GM21526 (cell line): ENCODE data around the gene KCNG4.
A peak's percentile ranks its signal among the peaks of the same experiment; 100 is the strongest.

Experiments
- ATAC-seq: cut with Tn5 transposase; IDR thresholded peaks from one replicate; pipeline ENCODE4 v1.9.1; 2021; ENCODE audit warnings: moderate library complexity; ENCODE audit not compliant: unreplicated experiment, low FRiP score

KCNG4 gene

DNA sequence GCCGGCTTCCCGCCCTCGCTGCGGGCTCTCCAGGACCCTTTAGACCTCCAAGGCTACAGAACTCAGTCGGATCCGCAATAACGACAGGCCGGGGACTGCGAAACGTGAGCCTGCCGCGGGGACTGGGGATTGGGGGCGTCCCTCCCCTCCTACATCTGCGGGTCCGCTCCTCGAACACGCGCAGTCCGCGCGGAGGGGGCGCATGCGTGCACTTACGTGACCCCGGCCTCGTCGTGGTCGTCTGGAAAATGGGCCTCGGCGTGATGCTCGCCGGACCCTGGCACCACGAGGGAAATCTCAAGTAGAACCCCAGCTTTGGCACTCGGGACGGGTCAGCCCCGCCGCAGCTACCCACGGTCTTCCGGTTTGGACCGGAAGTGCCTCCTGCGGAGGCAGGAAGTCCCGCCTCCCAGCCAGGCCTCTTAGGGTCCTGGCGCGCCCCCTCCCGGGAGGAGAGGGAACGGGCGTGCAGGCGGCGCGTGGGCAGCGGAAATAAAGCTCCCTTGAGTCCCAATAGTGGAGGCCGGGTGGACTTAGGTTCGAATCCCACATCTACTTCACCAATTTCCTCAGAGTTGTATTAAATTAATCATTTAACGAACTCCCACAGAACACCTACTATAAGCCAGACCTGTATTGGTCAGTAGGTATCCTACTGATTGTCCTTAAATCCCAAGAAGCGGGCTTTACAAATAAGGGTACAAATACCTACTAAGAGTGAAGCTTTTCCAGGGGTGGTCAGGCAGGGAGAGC, 53.0 kb downstream of the KCNG4 start, which contains the start of gene TAF1C:
TAF1C (minus strand) TSS at position 373 of the 753 bp plus-strand sequence. CDS start 2,069 bp downstream, outside the sequence.
- peak; percentile 85 for ATAC-seq

DNA sequence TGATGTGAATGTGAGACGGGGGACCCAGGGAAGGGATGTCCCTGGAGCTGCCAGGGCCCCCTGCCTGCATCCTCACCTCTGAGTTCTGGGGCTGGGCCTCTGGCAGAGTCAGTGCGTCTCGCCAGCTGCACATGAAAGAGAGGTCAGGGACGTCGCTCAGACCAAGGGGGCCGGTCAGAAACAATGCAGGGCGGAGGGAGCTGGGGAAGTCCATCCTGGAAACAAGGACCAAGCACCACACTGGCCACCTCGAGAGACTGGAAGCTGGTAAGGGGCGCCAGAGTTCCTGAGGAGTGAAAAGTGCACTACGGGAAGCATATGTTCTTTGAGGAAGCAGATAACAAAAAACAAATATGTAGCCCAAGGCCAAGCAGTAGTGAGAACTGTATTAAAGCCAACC, 55.0 kb downstream of the KCNG4 start:
- no peak for ATAC-seq

DNA sequence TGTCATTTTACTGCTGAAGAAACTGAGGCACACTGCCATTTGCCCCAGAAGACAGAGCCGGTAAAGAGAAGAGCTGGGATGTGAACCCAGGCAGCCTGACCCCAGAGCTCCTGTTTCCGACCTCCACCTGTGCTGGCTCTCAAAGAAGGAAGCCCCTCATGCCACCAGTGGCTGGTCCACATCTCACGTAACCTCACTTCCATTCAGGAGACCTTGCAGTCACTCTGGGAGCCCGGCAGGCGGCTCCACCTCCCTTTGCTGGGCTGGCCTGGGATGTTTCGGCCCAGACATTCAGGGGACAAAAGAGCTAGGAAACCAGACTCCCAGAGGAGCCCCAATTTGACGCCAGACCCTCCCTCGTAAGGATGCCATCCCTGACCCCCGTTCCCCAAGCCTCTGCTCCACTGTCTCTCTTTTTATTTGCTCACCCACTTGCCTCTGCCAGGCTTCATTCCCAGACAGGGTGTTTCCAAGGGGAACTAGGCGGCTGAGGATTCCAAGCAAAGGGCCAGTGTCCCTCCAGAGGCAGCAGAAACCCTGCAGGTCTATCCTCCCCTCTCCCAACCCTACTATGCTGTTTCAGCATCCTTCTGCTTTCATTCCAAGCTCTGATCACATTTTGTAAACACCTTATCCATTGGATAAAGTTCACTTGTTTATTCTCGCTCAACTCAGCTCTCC, 55.8 kb downstream of the KCNG4 start:
- no peak for ATAC-seq

DNA sequence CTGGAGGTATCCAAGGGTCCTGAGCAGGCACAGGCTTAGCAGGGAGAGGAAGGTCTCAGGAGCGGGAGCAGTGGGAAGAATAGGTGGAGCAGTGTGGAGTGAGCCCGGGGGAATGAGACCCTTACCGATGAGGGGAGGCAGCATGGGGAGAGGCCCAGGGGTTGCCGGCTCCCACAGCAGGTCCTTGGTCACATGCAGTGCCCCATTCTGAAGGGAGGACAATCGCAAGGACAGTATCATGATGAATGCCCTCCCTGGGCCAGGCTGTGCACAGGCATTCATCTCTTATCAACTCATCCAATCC, 56.3 kb downstream of the KCNG4 start:
- ATAC-seq = no peak

DNA sequence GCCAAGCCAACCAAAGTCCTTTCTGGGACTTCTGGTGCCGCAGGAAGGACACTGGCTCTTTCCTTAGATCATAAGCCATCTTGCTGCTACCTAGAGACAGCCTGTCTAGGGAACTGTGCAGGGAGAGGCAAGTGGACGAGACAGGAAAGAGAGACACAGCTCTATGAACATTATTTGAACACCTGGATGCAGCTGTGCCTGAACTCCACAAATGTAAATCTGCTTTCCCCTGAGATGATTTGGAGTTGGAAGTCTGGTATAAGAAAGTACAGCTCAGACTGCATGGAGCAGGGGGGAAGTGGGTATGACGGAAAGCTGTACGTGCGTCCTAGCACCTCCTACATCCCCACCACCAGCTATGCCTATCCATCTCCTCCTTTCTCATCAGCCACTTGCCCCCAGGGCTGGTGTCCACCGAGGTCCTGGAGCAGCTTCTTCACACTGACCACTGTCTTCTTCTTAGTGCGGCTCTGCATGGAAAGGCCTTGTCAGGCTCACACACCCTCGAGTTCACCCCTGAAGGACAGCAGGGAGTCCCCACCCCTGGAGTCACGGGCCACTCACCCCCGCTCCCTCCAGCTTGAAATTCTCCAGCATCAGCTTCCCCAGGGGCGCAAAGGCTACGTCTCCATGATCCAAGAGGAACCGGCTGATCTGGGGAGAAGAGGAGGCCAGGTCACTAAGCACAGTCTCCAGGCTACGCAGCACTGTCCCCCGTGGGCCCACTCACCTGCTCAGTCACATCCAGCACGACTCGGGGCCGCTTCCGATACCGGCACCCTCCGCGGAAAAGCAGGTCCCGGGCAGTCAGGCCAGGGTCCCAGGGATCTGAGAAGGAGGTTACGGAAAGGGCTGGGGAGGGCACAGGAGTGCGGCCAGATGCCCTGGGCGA, 56.9 kb downstream of the KCNG4 start:
- no peak for ATAC-seq

DNA sequence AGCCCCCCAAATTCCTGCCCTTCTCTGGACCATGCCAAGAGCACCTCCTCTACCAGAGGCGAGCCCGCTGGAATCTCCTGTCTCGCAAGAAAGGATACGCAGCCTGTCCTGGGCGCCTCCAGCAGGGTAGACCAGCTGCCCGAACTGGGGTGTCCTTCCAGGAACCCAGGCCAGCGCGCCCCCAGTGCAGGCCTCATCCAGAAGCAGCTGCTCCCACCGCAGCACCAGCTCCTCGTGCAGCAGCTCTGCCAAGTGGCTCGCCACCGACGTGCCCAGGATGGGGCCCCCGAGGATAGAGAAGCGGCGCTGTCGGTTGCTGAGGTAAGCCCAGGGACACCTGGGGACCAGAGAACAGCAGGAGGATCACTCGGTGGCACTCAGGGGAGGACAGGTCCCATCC, 57.7 kb downstream of the KCNG4 start:
- ATAC-seq = no peak

DNA sequence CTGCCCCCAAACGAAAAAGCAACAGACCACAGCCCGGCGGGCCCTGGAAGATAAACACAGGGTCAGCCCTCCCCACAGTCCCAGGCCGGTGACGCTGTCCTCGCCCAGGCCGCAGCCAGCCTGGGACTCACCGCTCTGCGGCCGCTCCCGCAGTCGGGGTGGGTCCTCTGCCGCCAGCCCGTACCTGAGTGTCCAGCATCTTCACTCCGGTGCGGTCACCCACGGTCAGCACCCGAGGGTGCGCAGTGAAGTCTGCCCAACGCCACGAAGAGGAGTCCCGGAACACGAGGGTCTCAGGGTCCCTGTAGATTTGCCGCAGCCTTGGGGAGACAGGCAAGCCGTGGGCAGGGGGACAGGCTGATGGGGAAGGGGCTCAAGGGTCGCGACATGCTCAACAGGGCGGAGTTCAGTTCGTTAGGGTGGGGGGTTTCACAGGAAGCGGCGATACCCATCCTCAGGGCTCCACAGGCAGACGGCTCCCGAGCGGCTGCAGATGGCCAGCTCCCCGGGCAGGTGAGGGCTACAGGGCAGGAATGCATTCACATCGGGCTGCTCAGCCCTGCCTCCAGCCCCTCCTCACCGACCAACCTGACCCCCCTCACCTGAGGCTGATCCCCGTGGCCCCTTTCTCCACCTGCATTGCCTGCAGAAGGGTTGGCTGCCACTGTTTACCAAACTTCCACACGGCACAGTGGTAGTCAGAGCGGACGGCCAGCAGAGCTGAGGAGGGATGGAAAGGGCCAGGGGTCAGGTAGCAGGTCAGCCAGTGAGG, 58.5 kb downstream of the KCNG4 start:
- ATAC-seq = no peak

DNA sequence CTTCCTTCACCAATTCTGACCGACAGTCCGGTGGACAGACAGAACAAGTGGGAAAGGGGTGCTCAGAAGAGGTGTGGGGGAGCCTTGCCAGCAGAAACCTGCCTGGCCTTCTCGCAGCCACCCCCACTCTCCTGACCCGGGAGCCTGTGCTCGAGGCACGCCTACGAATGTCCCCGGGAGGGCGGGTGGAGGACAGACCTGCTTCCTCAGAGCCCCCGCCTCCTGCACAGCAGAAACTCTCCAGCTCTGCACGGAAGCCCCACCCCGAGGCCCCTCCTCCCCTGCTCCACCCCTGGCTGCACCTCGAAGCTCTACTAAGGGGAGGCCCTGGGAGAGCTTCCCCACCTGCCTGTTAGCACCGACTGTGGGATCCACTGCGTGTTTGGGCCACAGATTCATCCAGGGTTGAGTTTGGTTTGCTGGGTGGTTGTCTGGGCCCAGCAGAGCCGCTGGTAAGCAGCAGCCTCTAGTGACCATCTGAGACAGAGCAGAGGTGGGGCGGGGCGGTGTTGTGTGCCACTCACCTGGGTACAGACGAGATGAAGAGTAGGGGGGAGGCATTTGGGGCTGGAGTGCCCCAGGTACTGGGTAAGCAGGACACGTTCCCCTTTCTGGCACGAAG, 59.2 kb downstream of the KCNG4 start:
- no peak for ATAC-seq

DNA sequence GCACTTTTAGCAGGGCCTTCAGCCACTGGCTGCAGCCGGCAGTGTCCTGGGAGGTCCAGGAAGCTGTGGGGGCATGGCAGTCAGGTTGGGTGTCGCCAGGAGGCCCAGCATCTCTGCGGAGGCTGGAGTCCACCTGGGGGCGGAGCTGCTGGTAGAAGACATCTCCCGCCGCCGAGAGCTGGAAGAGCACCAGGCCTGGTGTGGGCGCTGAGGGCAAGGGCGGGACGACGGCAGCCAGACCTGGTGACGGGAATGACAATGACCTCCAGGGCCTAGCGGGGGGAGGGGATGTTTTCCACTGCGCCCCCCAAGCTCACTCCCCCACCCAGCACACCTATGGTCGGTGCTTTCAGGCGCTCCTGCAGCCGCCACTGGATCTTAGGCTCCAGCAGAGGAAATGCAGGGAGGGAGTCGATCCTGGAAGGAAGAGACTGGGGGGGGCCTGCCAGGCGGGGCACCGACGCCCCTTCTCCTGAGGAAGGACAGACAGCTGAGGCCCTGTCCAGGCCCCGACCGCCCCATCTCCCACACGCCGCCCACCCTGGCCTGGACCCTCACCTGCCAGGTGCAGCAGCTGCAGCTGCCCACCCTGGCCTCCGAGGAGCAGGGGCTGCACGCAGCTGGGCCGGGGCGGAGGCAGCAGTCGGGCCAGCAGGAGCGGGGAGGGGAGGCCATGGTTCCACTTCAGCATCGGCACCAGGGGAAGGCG, 60.0 kb downstream of the KCNG4 start:
- no peak for ATAC-seq

DNA sequence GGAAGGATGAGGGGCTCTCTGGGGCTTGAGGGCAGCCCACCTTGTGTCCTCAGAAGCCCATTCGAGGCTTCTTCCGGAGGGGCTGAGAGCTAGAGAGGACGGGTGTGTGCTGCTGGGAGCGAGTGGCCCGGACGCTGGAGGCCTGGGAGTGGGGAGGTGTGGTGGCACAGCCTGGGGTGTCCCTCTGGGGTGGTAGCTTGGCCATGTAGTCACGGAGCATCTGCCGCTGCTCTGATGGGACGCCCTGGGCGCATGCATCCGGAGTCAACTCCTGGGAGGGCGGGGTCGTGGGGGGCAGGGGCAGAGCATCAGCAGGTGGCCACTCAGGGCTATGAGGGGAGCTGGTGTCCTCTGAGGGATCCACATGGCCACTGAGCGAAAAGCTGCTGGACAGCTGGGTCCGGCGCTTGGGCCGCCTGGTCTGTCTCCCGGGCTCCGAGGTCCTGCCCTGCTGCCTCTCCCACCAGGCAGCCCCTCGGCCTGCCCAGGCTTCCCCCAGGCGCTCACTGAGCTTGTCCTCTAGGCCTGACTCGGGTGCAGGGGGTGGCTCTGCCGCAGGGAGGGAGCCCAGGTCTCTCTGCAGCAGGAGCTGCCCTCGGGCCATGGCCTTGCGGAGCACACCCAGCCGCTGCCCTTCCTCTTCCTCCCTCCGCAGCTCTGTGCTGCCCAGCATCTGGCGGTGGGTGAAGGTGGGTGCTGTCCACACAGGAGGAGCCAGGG, 60.8 kb downstream of the KCNG4 start:
- ATAC-seq = no peak

DNA sequence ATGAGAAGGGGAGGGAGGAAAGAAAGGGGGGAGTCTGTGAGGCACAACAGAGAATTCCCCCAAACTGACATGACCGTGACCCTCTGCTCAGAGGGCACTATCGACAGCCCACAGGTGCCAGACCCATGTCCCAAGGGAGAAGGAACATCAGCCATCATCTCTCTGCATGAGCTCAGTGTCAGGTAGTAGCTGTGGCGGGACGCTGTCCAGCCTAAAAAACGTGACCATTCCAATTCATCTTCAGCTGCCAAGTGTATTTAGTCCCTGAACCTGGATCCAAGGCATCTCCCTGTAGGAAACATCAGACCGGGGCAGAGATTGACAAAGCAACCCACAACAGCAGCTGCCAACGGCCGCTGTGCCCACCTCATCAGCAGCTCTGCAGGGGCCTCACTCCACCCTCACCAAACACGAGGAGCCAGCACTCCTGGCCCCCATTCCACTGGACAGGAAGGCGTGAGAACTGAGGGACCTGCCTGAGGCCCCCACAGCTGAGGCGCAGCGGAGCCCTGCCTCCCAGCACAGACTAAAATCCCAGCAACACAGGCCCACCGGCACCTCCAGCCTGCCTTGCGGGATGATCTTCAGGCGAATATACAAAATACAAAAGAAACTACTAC, 61.6 kb downstream of the KCNG4 start:
- no peak for ATAC-seq

DNA sequence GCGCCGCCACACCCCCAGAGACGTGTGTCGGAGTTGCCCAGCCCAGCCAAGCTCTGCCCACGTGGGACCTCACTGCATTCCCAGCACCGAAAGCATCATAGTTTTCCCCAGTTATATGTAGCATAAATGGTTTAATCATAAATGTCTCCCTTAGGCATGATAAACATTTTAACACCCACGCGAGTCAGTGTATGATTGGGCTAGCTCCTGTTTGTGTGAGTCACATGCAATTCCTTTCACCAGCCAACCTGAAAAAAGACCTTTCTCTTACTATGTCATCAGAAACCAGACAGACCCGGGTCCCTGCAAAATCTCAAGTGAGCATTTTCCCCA, 62.1 kb downstream of the KCNG4 start:
- no peak for ATAC-seq

DNA sequence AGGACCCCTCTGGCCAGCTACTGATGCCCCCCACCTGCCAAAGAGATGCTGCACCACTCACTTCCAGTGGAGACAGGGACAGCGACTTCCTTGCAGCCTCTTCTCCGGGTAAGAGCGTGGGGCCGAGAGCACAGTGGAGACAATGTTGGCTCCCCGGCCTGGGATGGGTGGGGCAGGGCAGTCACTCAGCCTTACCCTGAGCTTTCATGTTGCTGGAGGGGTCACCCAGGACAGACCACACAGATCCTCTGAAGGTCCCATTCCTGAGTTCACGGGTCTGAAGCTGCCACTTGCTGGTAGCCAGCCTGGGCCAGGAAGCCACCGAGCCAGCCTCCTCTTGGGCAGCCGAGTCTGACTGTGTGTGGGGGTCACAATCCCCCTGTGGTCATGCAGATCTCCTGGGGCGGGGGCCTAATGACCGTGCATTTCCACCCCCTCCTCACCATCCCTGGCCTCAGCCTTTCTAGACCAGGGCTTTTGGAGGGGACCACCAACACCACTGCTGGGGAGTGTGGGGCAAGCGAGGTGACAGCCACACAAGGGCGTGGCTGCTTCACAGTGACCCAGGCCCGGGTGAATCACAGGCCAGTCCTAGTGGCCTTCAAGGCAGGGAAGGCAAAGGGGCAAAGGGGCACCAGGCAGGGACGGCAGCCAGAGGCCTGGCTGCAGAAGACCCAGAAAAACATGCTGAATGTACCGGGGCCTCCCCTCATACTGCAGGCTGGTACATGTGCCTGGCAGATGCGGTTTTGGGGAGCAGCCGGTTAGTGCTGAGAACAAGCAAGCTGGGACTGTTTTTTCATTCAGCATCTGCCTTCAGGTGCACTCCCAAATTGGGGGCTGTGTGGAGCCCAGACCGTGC, 63.4 kb downstream of the KCNG4 start:
- ATAC-seq = no peak

DNA sequence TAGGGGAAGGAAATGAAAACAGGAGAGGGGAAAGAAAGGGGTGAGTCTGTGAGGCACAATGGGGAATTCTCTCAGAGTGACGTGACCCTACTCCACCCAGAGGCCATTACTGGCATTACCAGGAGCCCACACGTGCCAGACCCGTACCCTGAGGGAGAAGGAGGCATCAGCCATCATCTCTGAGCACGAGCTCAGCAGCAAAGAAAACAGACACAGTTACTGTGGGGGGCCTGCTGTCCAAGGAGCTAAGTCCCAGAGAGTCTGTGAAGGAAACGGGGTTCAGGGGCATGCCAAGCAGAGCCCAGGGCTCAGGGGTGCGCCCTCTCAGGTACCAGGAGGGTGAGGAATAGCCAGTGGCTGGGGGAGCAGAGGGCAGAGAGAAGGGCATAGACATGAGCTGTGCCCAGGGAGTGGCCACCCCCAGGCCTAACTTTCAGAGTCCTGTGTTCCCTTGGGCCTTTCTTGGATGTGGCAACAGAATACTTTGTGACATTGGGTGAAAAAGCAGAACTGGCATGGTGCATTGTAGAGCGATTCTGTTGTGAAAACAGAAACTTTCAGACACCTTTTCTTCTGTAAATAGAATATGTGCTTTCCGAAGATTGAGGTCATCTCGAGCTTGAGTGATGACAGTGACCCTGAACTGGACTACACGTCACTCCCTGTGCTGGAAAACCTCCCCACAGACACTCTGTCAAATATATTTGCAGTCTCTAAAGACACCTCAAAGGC, 64.3 kb downstream of the KCNG4 start:
- ATAC-seq = peak; percentile 71

DNA sequence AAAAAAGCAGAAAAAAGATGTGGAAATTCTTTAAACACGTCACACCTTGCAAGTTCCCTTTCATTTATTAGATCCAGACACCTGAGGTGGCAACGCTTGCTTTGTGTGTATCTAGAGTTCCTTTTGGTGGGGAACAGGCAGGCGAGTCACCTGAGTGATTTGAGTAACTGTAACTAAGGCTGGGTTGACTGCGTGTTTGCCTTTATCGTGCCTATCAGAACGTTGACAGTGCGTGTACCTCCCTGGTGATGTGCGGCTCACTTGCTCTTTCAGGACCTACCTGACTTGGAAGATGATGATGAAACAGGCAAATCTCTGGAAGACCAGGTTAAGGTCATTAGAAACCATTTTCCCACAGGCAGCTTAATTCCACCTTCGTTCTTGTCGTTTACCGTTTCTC, 65.4 kb downstream of the KCNG4 start:
- no peak for ATAC-seq

DNA sequence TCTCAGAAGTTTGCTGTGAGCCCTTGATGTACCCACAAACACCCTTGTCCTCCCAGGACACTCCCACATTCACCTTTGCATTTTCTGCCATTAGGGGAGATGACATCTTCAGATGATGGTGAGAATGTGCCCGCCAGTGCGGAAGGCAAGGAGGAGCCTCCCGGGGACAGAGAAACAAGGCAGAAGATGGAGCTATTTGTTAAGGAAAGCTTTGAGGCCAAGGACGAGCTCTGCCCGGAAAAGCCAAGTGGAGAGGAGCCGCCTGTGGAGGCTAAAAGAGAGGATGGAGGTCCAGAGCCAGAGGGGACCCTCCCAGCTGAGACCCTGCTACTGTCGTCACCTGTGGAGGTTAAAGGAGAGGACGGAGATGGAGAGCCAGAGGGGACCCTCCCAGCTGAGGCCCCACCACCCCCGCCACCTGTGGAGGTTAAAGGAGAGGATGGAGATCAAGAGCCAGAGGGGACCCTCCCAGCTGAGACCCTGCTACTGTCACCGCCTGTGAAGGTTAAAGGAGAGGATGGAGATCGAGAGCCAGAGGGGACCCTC, 70.0 kb downstream of the KCNG4 start:
- no peak for ATAC-seq
